ENCODE results near the gene ATP8B3. TPM values are rescaled to one million over a fixed set of nuclear protein-coding genes. Genes with fewer than 3 reads are reported as not detected.

ATP8B3 gene
- total and polyA plus RNA-seq, 2 of the 13 experiments (the other 11 are each of a cell fraction or from before 2014, with no cell fraction given): 2.6 to 5.9 TPM

- TF ChIP-seq YEATS4 (CRISPR knock-in tag; IDR thresholded peaks at IDR 0.05; ENCODE audit: borderline replicate concordance): no peak
- TF ChIP-seq SYNCRIP (IDR thresholded peaks at IDR 0.05; ENCODE audit: insufficient read depth, low read depth, low read length): no peak
- TF ChIP-seq FOSL2 (CRISPR knock-in tag; IDR thresholded peaks at IDR 0.05): peak; percentile 91
- no peak for TF ChIP-seq ZNF572 (CRISPR knock-in tag; IDR thresholded peaks at IDR 0.05)
- TF ChIP-seq ZNF792 (CRISPR knock-in tag; IDR thresholded peaks at IDR 0.05): no peak
- no peak for TF ChIP-seq REL (CRISPR knock-in tag; conservative IDR thresholded peaks at IDR 0.05)
- TF ChIP-seq ZNF350 (CRISPR knock-in tag; IDR thresholded peaks at IDR 0.05; ENCODE audit: borderline replicate concordance, low read depth): no peak
- TF ChIP-seq ZNF790 (CRISPR knock-in tag; IDR thresholded peaks at IDR 0.05; ENCODE audit: borderline replicate concordance): no peak
- TF ChIP-seq ZNF207 (IDR thresholded peaks at IDR 0.05; ENCODE audit: borderline replicate concordance): no peak
- TF ChIP-seq MED8 (CRISPR knock-in tag; IDR thresholded peaks at IDR 0.05; ENCODE audit: insufficient replicate concordance): no peak
- TF ChIP-seq ZNF253 (CRISPR knock-in tag; IDR thresholded peaks at IDR 0.05; ENCODE audit: borderline replicate concordance): no peak
- TF ChIP-seq ZBTB3 (CRISPR knock-in tag; IDR thresholded peaks at IDR 0.05; ENCODE audit: borderline replicate concordance, low read depth): no peak
- TF ChIP-seq TRIM22 (IDR thresholded peaks at IDR 0.05): no peak
- TF ChIP-seq MEIS2 (CRISPR knock-in tag; IDR thresholded peaks at IDR 0.05): no peak
- no peak for TF ChIP-seq MIER3 (CRISPR knock-in tag; IDR thresholded peaks at IDR 0.05; ENCODE audit: borderline replicate concordance)
- no peak for TF ChIP-seq ELF4 (CRISPR knock-in tag; IDR thresholded peaks at IDR 0.05; ENCODE audit: borderline replicate concordance)
- no peak for TF ChIP-seq ZNF318 (CRISPR knock-in tag; IDR thresholded peaks at IDR 0.05)
- no peak for TF ChIP-seq ISX (CRISPR knock-in tag; conservative IDR thresholded peaks at IDR 0.05)
- TF ChIP-seq MAZ (IDR thresholded peaks at IDR 0.05; ENCODE audit: borderline replicate concordance, low read depth, low read length): peak; percentile 18; the same call in 1 of the 2 replicates
- TF ChIP-seq MAZ (CRISPR knock-in tag; IDR thresholded peaks at IDR 0.05; ENCODE audit: low read depth): no peak
Observed at GRCh38 chr19:1856698-1857603, 44.9 kb upstream of the ATP8B3 start (continued).
